Neural cell (in vitro differentiated cells): ENCODE measurements around the gene RRP1.

Experiments used
- POLR2AphosphoS5 ChIP-seq: IDR thresholded peaks from 2 replicates; pipeline ENCODE4 v1.6.1; 2012
- TF ChIP-seq, protein P1 (sequence below): fragments of 450-650 bp; IDR thresholded peaks from 2 replicates; pipeline ENCODE4 v1.5.1; 2014; ENCODE audit warnings: antibody characterized with exemption, mild to moderate bottlenecking, moderate library complexity; ENCODE audit not compliant: poor library complexity, severe bottlenecking

- TF ChIP-seq POLR2AphosphoS5: no peak
- TF ChIP-seq, protein P1, sequence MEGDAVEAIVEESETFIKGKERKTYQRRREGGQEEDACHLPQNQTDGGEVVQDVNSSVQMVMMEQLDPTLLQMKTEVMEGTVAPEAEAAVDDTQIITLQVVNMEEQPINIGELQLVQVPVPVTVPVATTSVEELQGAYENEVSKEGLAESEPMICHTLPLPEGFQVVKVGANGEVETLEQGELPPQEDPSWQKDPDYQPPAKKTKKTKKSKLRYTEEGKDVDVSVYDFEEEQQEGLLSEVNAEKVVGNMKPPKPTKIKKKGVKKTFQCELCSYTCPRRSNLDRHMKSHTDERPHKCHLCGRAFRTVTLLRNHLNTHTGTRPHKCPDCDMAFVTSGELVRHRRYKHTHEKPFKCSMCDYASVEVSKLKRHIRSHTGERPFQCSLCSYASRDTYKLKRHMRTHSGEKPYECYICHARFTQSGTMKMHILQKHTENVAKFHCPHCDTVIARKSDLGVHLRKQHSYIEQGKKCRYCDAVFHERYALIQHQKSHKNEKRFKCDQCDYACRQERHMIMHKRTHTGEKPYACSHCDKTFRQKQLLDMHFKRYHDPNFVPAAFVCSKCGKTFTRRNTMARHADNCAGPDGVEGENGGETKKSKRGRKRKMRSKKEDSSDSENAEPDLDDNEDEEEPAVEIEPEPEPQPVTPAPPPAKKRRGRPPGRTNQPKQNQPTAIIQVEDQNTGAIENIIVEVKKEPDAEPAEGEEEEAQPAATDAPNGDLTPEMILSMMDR: no peak
These were observed 35.2 kb downstream of the RRP1 start for GRCh38 chr21:43824333-43825241.
